Endothelial cell of hepatic sinusoid (primary cell): ENCODE measurements around the gene KLRC4.
"Not testable (repeated sequence)": the region's sequence is repeated elsewhere in the genome, so short reads cannot be mapped to it uniquely, and the experiment has no call there.

Source experiments
- in situ Hi-C: cut with HindIII; loops from 2 replicates; pipeline ENCODE4 v1.10.0; 2017; ENCODE audit warnings: low sequenced_read_pairs

Gene KLRC4

GRCh38 chr12:10398168-10398567 is 11.4 kb downstream of the KLRC4 start:
- in situ Hi-C loops: no loop called here

GRCh38 chr12:10397296-10397695 is 12.3 kb downstream of the KLRC4 start:
- in situ Hi-C loops: no loop called here

GRCh38 chr12:10396176-10396575 is 13.4 kb downstream of the KLRC4 start:
- in situ Hi-C loops: not testable (repeated sequence)

- in situ Hi-C loops: no loop called here
Measured at GRCh38 chr12:10395390-10395998, 14.1 kb downstream of the KLRC4 start.

- in situ Hi-C loops: not testable (repeated sequence)
Measured at GRCh38 chr12:10394531-10395152, 14.9 kb downstream of the KLRC4 start.

- in situ Hi-C loops: no loop called here
Measured at GRCh38 chr12:10393291-10393690, 16.3 kb downstream of the KLRC4 start.

GRCh38 chr12:10392394-10392930 is 17.1 kb downstream of the KLRC4 start:
- in situ Hi-C loops: no loop called here

GRCh38 chr12:10390991-10391390 is 18.6 kb downstream of the KLRC4 start:
- in situ Hi-C loops: not testable (repeated sequence)

GRCh38 chr12:10389904-10390303 is 19.7 kb downstream of the KLRC4 start, which contains the start of gene KLRK1:
Gene KLRK1 (minus strand): TSS chr12:10390041. CDS start chr12:10388810, 1,231 bp downstream.
- in situ Hi-C loops: no loop called here

- in situ Hi-C loops: no loop called here
Measured at GRCh38 chr12:10388624-10389413, 20.7 kb downstream of the KLRC4 start.

- in situ Hi-C loops: not testable (repeated sequence)
Measured at GRCh38 chr12:10387498-10387897, 22.1 kb downstream of the KLRC4 start.

GRCh38 chr12:10386857-10387256 is 22.7 kb downstream of the KLRC4 start:
- in situ Hi-C loops: no loop called here

GRCh38 chr12:10385166-10385613 is 24.4 kb downstream of the KLRC4 start:
- in situ Hi-C loops: no loop called here

- in situ Hi-C loops: no loop called here
Measured at GRCh38 chr12:10384191-10384590, 25.4 kb downstream of the KLRC4 start.

GRCh38 chr12:10381928-10382628 is 27.5 kb downstream of the KLRC4 start:
- in situ Hi-C loops: no loop called here

GRCh38 chr12:10378737-10379136 is 30.8 kb downstream of the KLRC4 start:
- in situ Hi-C loops: not testable (repeated sequence)

- in situ Hi-C loops: no loop called here
Measured at GRCh38 chr12:10374624-10375018, 34.9 kb downstream of the KLRC4 start.

- in situ Hi-C loops: no loop called here
Measured at GRCh38 chr12:10372559-10372958, 37.0 kb downstream of the KLRC4 start.

- in situ Hi-C loops: not testable (repeated sequence)
Measured at GRCh38 chr12:10371893-10372535, 37.5 kb downstream of the KLRC4 start.
